PC-3 (cell line): ENCODE data around the gene SFT2D1. TPM values are rescaled to one million over a fixed set of nuclear protein-coding genes. Genes with fewer than 3 reads are reported as not detected.

ENCODE experiments used
- ATAC-seq: fragments of 200-7000 bp; cut with Tn5 transposase; 2 replicates; pipeline ENCODE4 v1.9.1; 2020; ENCODE audit warnings: mild to moderate bottlenecking, moderate library complexity
- BruUV-seq: library from RNA; stranded (reverse); fragments of 400-500 nt; replicated peaks from 2 replicates; lab custom pipeline; 2021; lab: Mats Ljungman, UMichigan
- CTCF ChIA-PET: fragments of 300-600 bp; sonication (Branson Sonifier 250); formaldehyde crosslinking; loops from one replicate; lab custom pipeline; 2022; ENCODE audit warnings: antibody characterized with exemption; lab: Charles Lee
- POLR2A ChIA-PET: fragments of 300-600 bp; sonication (Branson Sonifier 250); formaldehyde crosslinking; loops from one replicate; lab custom pipeline; 2022; ENCODE audit warnings: antibody characterized with exemption; ENCODE audit not compliant: unreplicated experiment; lab: Charles Lee
- DNase-seq: peaks from one replicate; pipeline ENCODE4 v3.0.0-alpha.2; 2015
- H2AFZ ChIP-seq: fragments of 300-600 bp; sonication (generic); 2 replicates; pipeline ENCODE4 v1.6.0; 2016; ENCODE audit warnings: antibody characterized with exemption, low read length
- H3F3A ChIP-seq: fragments of 300-600 bp; sonication (generic); one replicate; pipeline ENCODE4 v1.6.0; 2017; ENCODE audit warnings: antibody characterized with exemption, low read length, control low read depth, mild to moderate bottlenecking; ENCODE audit not compliant: unreplicated experiment
- H3K27ac ChIP-seq: fragments of 300-600 bp; sonication (generic); 2 replicates; pipeline ENCODE4 v1.5.1; 2016; ENCODE audit warnings: mild to moderate bottlenecking, low read length
- H3K27me3 ChIP-seq: fragments of 300-600 bp; sonication (generic); 2 replicates; pipeline ENCODE4 v1.6.1; 2016; ENCODE audit warnings: low read length, mixed read lengths
- H3K36me3 ChIP-seq: fragments of 300-600 bp; sonication (generic); 2 replicates; pipeline ENCODE4 v1.6.1; 2016; ENCODE audit warnings: low read depth, mixed run types, low read length, mixed read lengths
- H3K4me1 ChIP-seq: fragments of 300-600 bp; sonication (generic); 2 replicates; pipeline ENCODE4 v1.5.1; 2016; ENCODE audit warnings: low read length; ENCODE audit not compliant: insufficient read depth
- H3K4me2 ChIP-seq: fragments of 300-600 bp; sonication (generic); 2 replicates; pipeline ENCODE4 v1.6.0; 2016; ENCODE audit warnings: low read length
- H3K4me3 ChIP-seq: fragments of 300-600 bp; sonication (generic); 2 replicates; pipeline ENCODE4 v1.5.1; 2016; ENCODE audit warnings: mild to moderate bottlenecking, low read length, mixed read lengths
- H3K79me2 ChIP-seq: fragments of 300-600 bp; sonication (generic); 2 replicates; pipeline ENCODE4 v1.6.1; 2017; ENCODE audit warnings: low read length, mixed read lengths
- H3K9ac ChIP-seq: fragments of 300-600 bp; sonication (generic); 2 replicates; pipeline ENCODE4 v1.6.0; 2016; ENCODE audit warnings: mild to moderate bottlenecking, low read length
- H3K9me2 ChIP-seq: fragments of 300-600 bp; sonication (generic); replicated peaks from 2 replicates; pipeline ENCODE4 v1.6.1; 2016; ENCODE audit warnings: mixed run types, low read length, mixed read lengths
- H3K9me3 ChIP-seq: fragments of 300-600 bp; sonication (generic); 2 replicates; pipeline ENCODE4 v1.6.1; 2016; ENCODE audit warnings: low read length, mixed read lengths
- H4K20me1 ChIP-seq: fragments of 300-600 bp; sonication (generic); 2 replicates; pipeline ENCODE4 v1.6.1; 2016; ENCODE audit warnings: low read length, mixed read lengths
- EZH2 ChIP-seq: fragments of 300-600 bp; sonication (generic); IDR thresholded peaks from one replicate; pipeline ENCODE4 v1.6.1; 2017; ENCODE audit warnings: antibody characterized with exemption, mild to moderate bottlenecking, low read length; ENCODE audit not compliant: unreplicated experiment
- EZH2phosphoT487 ChIP-seq: fragments of 300-600 bp; sonication (generic); IDR thresholded peaks from 2 replicates; pipeline ENCODE4 v1.6.1; 2018; ENCODE audit warnings: mild to moderate bottlenecking, antibody characterized with exemption, low read length, borderline replicate concordance
- intact Hi-C: fragments of 100-400 bp; cut with micrococcal nuclease; formaldehyde crosslinking; loops from 2 replicates; pipeline ENCODE4 v1.9.0; 2023
- total RNA-seq: library from RNA; depleted of rRNA; stranded (reverse); fragments of >200 nt; gene quantifications from 2 replicates; pipeline ENCODE4 v1.2.3, GENCODE V29; 2014
- TF ChIP-seq, protein P1 (sequence below): fragments of 300-600 bp; sonication (generic); conservative IDR thresholded peaks from 2 replicates; pipeline ENCODE4 v1.5.1; 2017; ENCODE audit warnings: antibody characterized with exemption, low read depth, mild to moderate bottlenecking, low read length

Gene SFT2D1
- total RNA-seq, 1 experiment from 2014 or later: 28.0 TPM

DNA sequence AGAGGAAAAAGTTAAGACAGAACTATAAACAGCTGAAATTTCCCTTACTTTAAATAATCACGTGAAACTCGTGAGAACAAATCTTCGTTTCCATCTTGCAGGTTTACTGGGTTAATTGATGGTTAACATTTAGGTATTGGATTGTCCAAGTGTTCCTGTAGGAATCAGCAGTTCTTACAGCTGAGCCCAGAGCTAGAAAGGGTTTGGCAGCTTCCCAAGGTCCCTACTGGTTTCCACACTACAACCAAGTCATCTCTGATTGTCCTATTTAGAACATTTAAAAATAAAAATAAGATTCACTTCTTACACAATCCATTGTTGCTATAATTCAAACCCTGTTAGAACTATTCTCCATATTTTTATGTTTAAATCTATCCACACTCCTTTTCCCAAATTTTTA, 24.6 kb upstream of the SFT2D1 start:
- no peaks in the 10 kb centered on the region for H3K9me2 ChIP-seq
- H3K4me1 ChIP-seq: no peaks in the 10 kb centered on the region
- no peak overlapping the region for H3K27ac ChIP-seq
- no peak overlapping the region for H3K4me2 ChIP-seq
- ATAC-seq (no peak), DNase-seq (no peak)
- no peak overlapping the region for H3K4me3 ChIP-seq
- no peaks in the 10 kb centered on the region for H3F3A ChIP-seq
- H3K79me2 ChIP-seq: no peaks in the 10 kb centered on the region
- ChIA-PET POLR2A (no interaction called here), CTCF (no interaction called here)
- BruUV-seq: no TSS peak
- H3K36me3 ChIP-seq: no peaks in the 10 kb centered on the region
- intact Hi-C loops: no loop called here
- H3K9me3 ChIP-seq: no peaks in the 10 kb centered on the region
- H3K9ac ChIP-seq: no peak overlapping the region
- H2AFZ ChIP-seq: no peak overlapping the region
- TF ChIP-seq EZH2phosphoT487 (no peak), EZH2 (no peak)
- TF ChIP-seq, protein P1, sequence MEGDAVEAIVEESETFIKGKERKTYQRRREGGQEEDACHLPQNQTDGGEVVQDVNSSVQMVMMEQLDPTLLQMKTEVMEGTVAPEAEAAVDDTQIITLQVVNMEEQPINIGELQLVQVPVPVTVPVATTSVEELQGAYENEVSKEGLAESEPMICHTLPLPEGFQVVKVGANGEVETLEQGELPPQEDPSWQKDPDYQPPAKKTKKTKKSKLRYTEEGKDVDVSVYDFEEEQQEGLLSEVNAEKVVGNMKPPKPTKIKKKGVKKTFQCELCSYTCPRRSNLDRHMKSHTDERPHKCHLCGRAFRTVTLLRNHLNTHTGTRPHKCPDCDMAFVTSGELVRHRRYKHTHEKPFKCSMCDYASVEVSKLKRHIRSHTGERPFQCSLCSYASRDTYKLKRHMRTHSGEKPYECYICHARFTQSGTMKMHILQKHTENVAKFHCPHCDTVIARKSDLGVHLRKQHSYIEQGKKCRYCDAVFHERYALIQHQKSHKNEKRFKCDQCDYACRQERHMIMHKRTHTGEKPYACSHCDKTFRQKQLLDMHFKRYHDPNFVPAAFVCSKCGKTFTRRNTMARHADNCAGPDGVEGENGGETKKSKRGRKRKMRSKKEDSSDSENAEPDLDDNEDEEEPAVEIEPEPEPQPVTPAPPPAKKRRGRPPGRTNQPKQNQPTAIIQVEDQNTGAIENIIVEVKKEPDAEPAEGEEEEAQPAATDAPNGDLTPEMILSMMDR: no peak
- no peaks in the 10 kb centered on the region for H4K20me1 ChIP-seq
- H3K27me3 ChIP-seq: no peaks in the 10 kb centered on the region

GRCh38 chr6:166365806-166366205, 23.5 kb upstream of the SFT2D1 start:
- Histone ChIP-seq H3K4me1 (no peaks in the 10 kb centered on the region), H3K4me3 (no peak overlapping the region), H3F3A (no peaks in the 10 kb centered on the region), H3K36me3 (no peaks in the 10 kb centered on the region), H3K4me2 (no peak overlapping the region), H3K9me3 (no peaks in the 10 kb centered on the region), H4K20me1 (no peaks in the 10 kb centered on the region), H3K27ac (no peak overlapping the region), H3K9me2 (no peaks in the 10 kb centered on the region), H3K79me2 (no peaks in the 10 kb centered on the region), H2AFZ (no peak overlapping the region), H3K27me3 (no peaks in the 10 kb centered on the region), H3K9ac (no peak overlapping the region)
- DNase-seq (no peak), ATAC-seq (no peak)
- intact Hi-C loops: no loop called here
- ChIA-PET CTCF (no interaction called here), POLR2A (no interaction called here)
- TF ChIP-seq, protein P1: no peak
- no peak for TF ChIP-seq EZH2
- no peak for TF ChIP-seq EZH2phosphoT487
- BruUV-seq: no TSS peak

DNA sequence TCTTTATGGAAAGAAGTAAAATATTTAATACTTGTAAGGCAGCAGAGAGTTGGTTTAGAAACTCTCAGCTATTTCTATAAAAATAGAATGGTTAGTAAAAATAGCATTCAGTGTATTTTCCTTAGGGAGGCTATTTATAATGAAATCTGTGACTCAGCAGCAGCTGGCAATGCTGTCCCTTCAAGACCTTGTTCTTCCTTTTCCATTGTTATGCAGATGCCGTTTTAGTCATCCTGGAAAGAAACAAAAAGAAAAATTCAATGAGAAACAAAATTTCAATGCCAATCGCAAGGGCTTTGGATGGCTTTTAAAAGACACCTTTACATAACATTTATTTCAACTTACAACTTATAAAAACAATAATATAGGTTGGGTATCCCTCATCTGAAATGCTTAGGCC, 22.9 kb upstream of the SFT2D1 start:
- no peak overlapping the region for H3K4me2 ChIP-seq

More for the DNA sequence above, 22.9 kb upstream of the SFT2D1 start:
- TF ChIP-seq EZH2phosphoT487: no peak
- Histone ChIP-seq H4K20me1 (no peaks in the 10 kb centered on the region), H3K9me2 (no peaks in the 10 kb centered on the region), H3K4me3 (no peak overlapping the region), H3F3A (no peaks in the 10 kb centered on the region), H3K9ac (no peak overlapping the region), H3K27me3 (no peaks in the 10 kb centered on the region), H3K4me1 (no peaks in the 10 kb centered on the region), H3K36me3 (no peaks in the 10 kb centered on the region), H3K9me3 (no peaks in the 10 kb centered on the region), H2AFZ (no peak overlapping the region), H3K79me2 (no peaks in the 10 kb centered on the region), H3K27ac (no peak overlapping the region)
- intact Hi-C loops: no loop called here
- DNase-seq: no peak
- POLR2A ChIA-PET: no interaction called here
- no TSS peak for BruUV-seq
- no peak for ATAC-seq
- CTCF ChIA-PET: no interaction called here
